GM21723 (cell line): ENCODE measurements around the gene NEDD4L.

Experiments used
- ATAC-seq: cut with Tn5 transposase; IDR thresholded peaks from one replicate; pipeline ENCODE4 v1.9.1; 2021; ENCODE audit warnings: mild to moderate bottlenecking, moderate library complexity; ENCODE audit not compliant: unreplicated experiment

NEDD4L gene

GRCh38 chr18:58228762-58229161 is 184.7 kb downstream of the NEDD4L start:
- no peak for ATAC-seq

- no peak for ATAC-seq
Measured at GRCh38 chr18:58229162-58229561, 185.1 kb downstream of the NEDD4L start.

- ATAC-seq: no peak
Measured at GRCh38 chr18:58230438-58231179, 186.6 kb downstream of the NEDD4L start.

GRCh38 chr18:58231930-58232329 is 187.9 kb downstream of the NEDD4L start:
- ATAC-seq: no peak

- ATAC-seq: no peak
Measured at GRCh38 chr18:58232668-58233067, 188.6 kb downstream of the NEDD4L start.

- no peak for ATAC-seq
Measured at GRCh38 chr18:58234359-58234741, 190.3 kb downstream of the NEDD4L start.

GRCh38 chr18:58235001-58235436 is 191.0 kb downstream of the NEDD4L start:
- ATAC-seq: no peak

GRCh38 chr18:58239879-58240278 is 195.9 kb downstream of the NEDD4L start:
- ATAC-seq: no peak

GRCh38 chr18:58241026-58241679 is 197.1 kb downstream of the NEDD4L start:
- no peak for ATAC-seq

GRCh38 chr18:58241877-58242276 is 197.9 kb downstream of the NEDD4L start:
- no peak for ATAC-seq

GRCh38 chr18:58242435-58242834 is 198.4 kb downstream of the NEDD4L start:
- ATAC-seq: no peak

- ATAC-seq: no peak
Measured at GRCh38 chr18:58242968-58243367, 198.9 kb downstream of the NEDD4L start.

GRCh38 chr18:58243401-58243800 is 199.4 kb downstream of the NEDD4L start:
- no peak for ATAC-seq

- ATAC-seq: no peak
Measured at GRCh38 chr18:58247363-58247834, 203.4 kb downstream of the NEDD4L start.

GRCh38 chr18:58249712-58250111 is 205.7 kb downstream of the NEDD4L start:
- no peak for ATAC-seq

GRCh38 chr18:58251416-58251815 is 207.4 kb downstream of the NEDD4L start:
- ATAC-seq: no peak

- ATAC-seq: no peak
Measured at GRCh38 chr18:58252166-58252565, 208.1 kb downstream of the NEDD4L start.

- no peak for ATAC-seq
Measured at GRCh38 chr18:58253318-58253717, 209.3 kb downstream of the NEDD4L start.

- ATAC-seq: no peak
Measured at GRCh38 chr18:58253871-58254270, 209.8 kb downstream of the NEDD4L start.

- ATAC-seq: no peak
Measured at GRCh38 chr18:58254873-58255511, 211.0 kb downstream of the NEDD4L start.

GRCh38 chr18:58255701-58256311 is 211.8 kb downstream of the NEDD4L start:
- no peak for ATAC-seq
